ENCODE data around the gene JARID2. TPM values are rescaled to one million over a fixed set of nuclear protein-coding genes. Genes with fewer than 3 reads are reported as not detected.
"Not testable (repeated sequence)": the region's sequence is repeated elsewhere in the genome, so short reads cannot be mapped to it uniquely, and the experiment has no call there.

Gene JARID2
- total and polyA plus RNA-seq, 4 donors = 1.4 to 12.3 (median 3.4) TPM

DNA sequence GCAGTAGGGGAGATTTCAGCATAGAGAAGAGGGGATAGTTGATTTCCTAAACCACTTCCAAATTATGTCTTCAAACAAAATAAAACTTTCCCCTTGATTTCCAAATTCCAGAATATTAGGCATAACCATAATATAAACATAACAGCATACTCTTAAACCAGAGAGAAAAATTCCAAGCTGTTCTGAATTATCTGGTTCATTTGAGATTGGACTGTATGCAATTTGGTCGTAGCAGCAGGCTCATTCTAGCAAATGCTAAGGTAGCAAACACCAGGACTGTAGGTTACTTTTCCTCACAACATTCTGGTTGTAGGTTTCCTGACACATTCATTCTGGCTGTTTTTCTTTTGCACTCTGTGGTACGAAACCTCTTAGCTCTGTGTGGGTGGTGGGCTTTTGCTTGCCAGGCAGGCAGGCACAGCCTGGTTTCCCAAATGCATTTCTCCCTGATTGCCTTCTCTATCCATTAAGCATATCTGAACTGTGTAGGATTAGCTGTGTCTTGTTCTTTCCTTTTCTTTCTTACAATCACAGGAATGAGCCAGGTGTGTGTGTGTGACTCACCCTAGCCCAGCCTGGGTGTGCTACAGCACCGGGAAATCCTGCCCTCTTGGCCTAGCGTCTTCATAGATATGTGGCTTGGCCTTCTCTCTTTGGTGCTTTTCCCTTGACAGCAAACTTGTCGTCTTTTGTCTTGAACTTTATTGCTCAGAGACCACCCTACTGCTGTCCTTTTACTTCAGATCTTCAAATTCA is 77.1 kb downstream of the JARID2 start:
- 81% methylated on average over 5 of the region's 5 CpGs for WGBS
- DNase-seq (ENCODE audit: low spot score) = no peak

GRCh38 chr6:15323611-15324010 is 77.7 kb downstream of the JARID2 start:
- not testable (repeated sequence) for H3K27ac ChIP-seq (ENCODE audit: low read depth in 1 of 2, low read length in 2 of 2); H3K4me3 ChIP-seq (ENCODE audit: low read depth in 1 of 3, low read length in 3 of 3); DNase-seq (ENCODE audit: low spot score); H3K9ac ChIP-seq (ENCODE audit: low read depth in 1 of 2, low read length in 2 of 2); H3K27me3 ChIP-seq (ENCODE audit: control insufficient read depth in 4 of 4, insufficient read depth in 4 of 4, low read length in 3 of 4); H3K36me3 ChIP-seq (ENCODE audit: control insufficient read depth in 4 of 4, insufficient read depth in 3 of 4, low read depth in 1 of 4, low read length in 3 of 4); H3K9me3 ChIP-seq (ENCODE audit: control insufficient read depth in 4 of 4, low read length in 3 of 4); H3K4me1 ChIP-seq (ENCODE audit: control insufficient read depth in 4 of 4, insufficient read depth in 4 of 4, low read length in 3 of 4)
- WGBS = 98% methylated on average over 11 of the region's 11 CpGs

More for the DNA sequence above, 77.1 kb downstream of the JARID2 start:
- no peak for TF ChIP-seq YY1 (IDR thresholded peaks at IDR 0.05)
- no peak for TF ChIP-seq GABPA (IDR thresholded peaks at IDR 0.05 in 1 of 2, conservative IDR thresholded peaks at IDR 0.05 in 1 of 2)
- Histone ChIP-seq H3K9ac (ENCODE audit: low read depth in 1 of 2, low read length in 2 of 2) (no peak overlapping the region), H3K4me3 (ENCODE audit: low read depth in 1 of 3, low read length in 3 of 3) (no peak overlapping the region), H3K27ac (ENCODE audit: low read depth in 1 of 2, low read length in 2 of 2) (no peak overlapping the region), H3K36me3 (ENCODE audit: control insufficient read depth in 4 of 4, insufficient read depth in 3 of 4, low read depth in 1 of 4, low read length in 3 of 4) (peaks cover 0 to 2% (median 0%) of the 10 kb centered on the region in 4 donors), H3K4me1 (ENCODE audit: control insufficient read depth in 4 of 4, insufficient read depth in 4 of 4, low read length in 3 of 4) (peaks cover 0 to 6% (median under 1%) of the 10 kb centered on the region in 4 donors), H3K27me3 (ENCODE audit: control insufficient read depth in 4 of 4, insufficient read depth in 4 of 4, low read length in 3 of 4) (no peaks in the 10 kb centered on the region), H3K9me3 (ENCODE audit: control insufficient read depth in 4 of 4, low read length in 3 of 4) (no peaks in the 10 kb centered on the region)

GRCh38 chr6:15324427-15324985 is 78.6 kb downstream of the JARID2 start:
- DNase-seq (ENCODE audit: low spot score) = no peak
- Histone ChIP-seq H3K27me3 (ENCODE audit: control insufficient read depth in 4 of 4, insufficient read depth in 4 of 4, low read length in 3 of 4) (no peaks in the 10 kb centered on the region), H3K27ac (ENCODE audit: low read depth in 1 of 2, low read length in 2 of 2) (no peak overlapping the region), H3K4me3 (ENCODE audit: low read depth in 1 of 3, low read length in 3 of 3) (no peak overlapping the region), H3K4me1 (ENCODE audit: control insufficient read depth in 4 of 4, insufficient read depth in 4 of 4, low read length in 3 of 4) (peaks cover 0 to 6% (median under 1%) of the 10 kb centered on the region in 4 donors), H3K36me3 (ENCODE audit: control insufficient read depth in 4 of 4, insufficient read depth in 3 of 4, low read depth in 1 of 4, low read length in 3 of 4) (peaks cover 0 to 2% (median 0%) of the 10 kb centered on the region in 4 donors), H3K9ac (ENCODE audit: low read depth in 1 of 2, low read length in 2 of 2) (no peak overlapping the region), H3K9me3 (ENCODE audit: control insufficient read depth in 4 of 4, low read length in 3 of 4) (no peaks in the 10 kb centered on the region)
- 67% methylated on average over 8 of the region's 8 CpGs for whole genome bisulfite sequencing
- no peak for TF ChIP-seq ATF3 (IDR thresholded peaks at IDR 0.05)
- TF ChIP-seq JUND (IDR thresholded peaks at IDR 0.05) = no peak
- TF ChIP-seq HNF4A (conservative IDR thresholded peaks at IDR 0.05) = peak; percentile 33 to 49
- TF ChIP-seq TAF1 (conservative IDR thresholded peaks at IDR 0.05) = no peak
- TF ChIP-seq, protein P1, sequence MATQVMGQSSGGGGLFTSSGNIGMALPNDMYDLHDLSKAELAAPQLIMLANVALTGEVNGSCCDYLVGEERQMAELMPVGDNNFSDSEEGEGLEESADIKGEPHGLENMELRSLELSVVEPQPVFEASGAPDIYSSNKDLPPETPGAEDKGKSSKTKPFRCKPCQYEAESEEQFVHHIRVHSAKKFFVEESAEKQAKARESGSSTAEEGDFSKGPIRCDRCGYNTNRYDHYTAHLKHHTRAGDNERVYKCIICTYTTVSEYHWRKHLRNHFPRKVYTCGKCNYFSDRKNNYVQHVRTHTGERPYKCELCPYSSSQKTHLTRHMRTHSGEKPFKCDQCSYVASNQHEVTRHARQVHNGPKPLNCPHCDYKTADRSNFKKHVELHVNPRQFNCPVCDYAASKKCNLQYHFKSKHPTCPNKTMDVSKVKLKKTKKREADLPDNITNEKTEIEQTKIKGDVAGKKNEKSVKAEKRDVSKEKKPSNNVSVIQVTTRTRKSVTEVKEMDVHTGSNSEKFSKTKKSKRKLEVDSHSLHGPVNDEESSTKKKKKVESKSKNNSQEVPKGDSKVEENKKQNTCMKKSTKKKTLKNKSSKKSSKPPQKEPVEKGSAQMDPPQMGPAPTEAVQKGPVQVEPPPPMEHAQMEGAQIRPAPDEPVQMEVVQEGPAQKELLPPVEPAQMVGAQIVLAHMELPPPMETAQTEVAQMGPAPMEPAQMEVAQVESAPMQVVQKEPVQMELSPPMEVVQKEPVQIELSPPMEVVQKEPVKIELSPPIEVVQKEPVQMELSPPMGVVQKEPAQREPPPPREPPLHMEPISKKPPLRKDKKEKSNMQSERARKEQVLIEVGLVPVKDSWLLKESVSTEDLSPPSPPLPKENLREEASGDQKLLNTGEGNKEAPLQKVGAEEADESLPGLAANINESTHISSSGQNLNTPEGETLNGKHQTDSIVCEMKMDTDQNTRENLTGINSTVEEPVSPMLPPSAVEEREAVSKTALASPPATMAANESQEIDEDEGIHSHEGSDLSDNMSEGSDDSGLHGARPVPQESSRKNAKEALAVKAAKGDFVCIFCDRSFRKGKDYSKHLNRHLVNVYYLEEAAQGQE (IDR thresholded peaks at IDR 0.05) = no peak

All from liver (tissue), 9 donors.